Measurements from ENCODE around the gene ZNF28.

- TF ChIP-seq ZNF644 (tag; IDR thresholded peaks at IDR 0.05; ENCODE audit: low read depth) = no peak
- TF ChIP-seq PRMT5 (CRISPR knock-in tag; IDR thresholded peaks at IDR 0.05) = no peak
- TF ChIP-seq, protein P1, sequence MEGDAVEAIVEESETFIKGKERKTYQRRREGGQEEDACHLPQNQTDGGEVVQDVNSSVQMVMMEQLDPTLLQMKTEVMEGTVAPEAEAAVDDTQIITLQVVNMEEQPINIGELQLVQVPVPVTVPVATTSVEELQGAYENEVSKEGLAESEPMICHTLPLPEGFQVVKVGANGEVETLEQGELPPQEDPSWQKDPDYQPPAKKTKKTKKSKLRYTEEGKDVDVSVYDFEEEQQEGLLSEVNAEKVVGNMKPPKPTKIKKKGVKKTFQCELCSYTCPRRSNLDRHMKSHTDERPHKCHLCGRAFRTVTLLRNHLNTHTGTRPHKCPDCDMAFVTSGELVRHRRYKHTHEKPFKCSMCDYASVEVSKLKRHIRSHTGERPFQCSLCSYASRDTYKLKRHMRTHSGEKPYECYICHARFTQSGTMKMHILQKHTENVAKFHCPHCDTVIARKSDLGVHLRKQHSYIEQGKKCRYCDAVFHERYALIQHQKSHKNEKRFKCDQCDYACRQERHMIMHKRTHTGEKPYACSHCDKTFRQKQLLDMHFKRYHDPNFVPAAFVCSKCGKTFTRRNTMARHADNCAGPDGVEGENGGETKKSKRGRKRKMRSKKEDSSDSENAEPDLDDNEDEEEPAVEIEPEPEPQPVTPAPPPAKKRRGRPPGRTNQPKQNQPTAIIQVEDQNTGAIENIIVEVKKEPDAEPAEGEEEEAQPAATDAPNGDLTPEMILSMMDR (IDR thresholded peaks at IDR 0.05 in 2 of 3, conservative IDR thresholded peaks at IDR 0.05 in 1 of 3; ENCODE audit: insufficient read depth in 2 of 3, low read depth in 1 of 3, low read length in 3 of 3) = no peak
- no peak for TF ChIP-seq ZBTB1 (CRISPR knock-in tag; IDR thresholded peaks at IDR 0.05; ENCODE audit: borderline replicate concordance, low read depth)
- TF ChIP-seq CEBPB (tag; IDR thresholded peaks at IDR 0.05) = no peak
- TF ChIP-seq SMC3 (conservative IDR thresholded peaks at IDR 0.05; ENCODE audit: insufficient read depth, low read depth, low read length) = no peak
- TF ChIP-seq RNF2 (IDR thresholded peaks at IDR 0.05) = no peak
- no peak for TF ChIP-seq ZNF766 (CRISPR knock-in tag; conservative IDR thresholded peaks at IDR 0.05)
- TF ChIP-seq CHD1 (IDR thresholded peaks at IDR 0.05; ENCODE audit: low read length) = no peak
- no peak for TF ChIP-seq TAF15 (IDR thresholded peaks at IDR 0.05; ENCODE audit: low read depth, low read length)
Measured at GRCh38 chr19:52778811-52779210, 42.6 kb downstream of the ZNF28 start.

All from K562 (cell line).